HepG2 (cell line): Measurements from ENCODE around the gene DPH3. TPM values are rescaled to one million over a fixed set of nuclear protein-coding genes. Genes with fewer than 3 reads are reported as not detected.

Source experiments
- ATAC-seq: fragments of 200-7000 bp; cut with Tn5 transposase; 3 replicates; pipeline ENCODE4 v1.9.1; 2020; ENCODE audit warnings: mild to moderate bottlenecking, moderate library complexity
- BruUV-seq: library from RNA; stranded (reverse); fragments of 400-500 nt; replicated peaks from 2 replicates; lab custom pipeline; 2021; lab: Mats Ljungman, UMichigan
- CTCF ChIA-PET: fragments of 300-600 bp; formaldehyde crosslinking; extraction: SDS; loops from one replicate; lab custom pipeline; 2021; ENCODE audit warnings: low total read pairs, inconsistent platforms, low intra/inter-chr PET ratio; lab: Yijun Ruan, JAX
- POLR2A ChIA-PET: fragments of 350-600 bp; sonication (Branson Sonifier 250); formaldehyde crosslinking; loops from one replicate; lab custom pipeline; 2020; ENCODE audit warnings: antibody characterized with exemption, inconsistent platforms; lab: Yijun Ruan, JAX
- DNase-seq: peaks from one replicate; pipeline ENCODE4 v3.0.0-alpha.2; 2015; ENCODE audit warnings: low spot score
- FAIRE-seq: peaks from 3 replicates; lab custom pipeline; 2011; peaks lifted over from hg19 to GRCh38; lab: Jason Lieb, UNC
- H2AFZ ChIP-seq: one replicate; pipeline ENCODE4 v1.6.1; 2011; ENCODE audit warnings: low read length, inconsistent platforms
- H3K27ac ChIP-seq: fragments of 300-600 bp; 3 replicates; pipeline ENCODE4 v1.8.0; 2011; ENCODE audit warnings: mixed run types, mild to moderate bottlenecking, mixed read lengths, low read length, inconsistent platforms; ENCODE audit not compliant: insufficient read depth; ENCODE audit errors: extremely low read length
- H3K27me3 ChIP-seq, 2 experiments: fragments of 200-600 bp in 1 of 2; 2 replicates in 1 of 2; 3 replicates in 1 of 2; pipeline versions ENCODE4 v1.6.0 to v1.8.0; 2011; ENCODE audit warnings: low read length in 2 of 2, mild to moderate bottlenecking in 2 of 2, moderate library complexity in 2 of 2, inconsistent platforms in 1 of 2; ENCODE audit not compliant: insufficient read depth in 2 of 2, control insufficient read depth in 1 of 2
- H3K36me3 ChIP-seq, 2 experiments: fragments of 200-600 bp in 1 of 2; replicated peaks in 1 of 2; 2 replicates in 1 of 2; 3 replicates in 1 of 2; pipeline versions ENCODE4 v1.5.1 to v1.8.0; 2011; ENCODE audit warnings: low read length in 2 of 2, inconsistent platforms in 1 of 2; ENCODE audit not compliant: insufficient read depth in 2 of 2, control insufficient read depth in 1 of 2
- H3K4me1 ChIP-seq: 2 replicates; pipeline ENCODE4 v1.5.1; 2012; ENCODE audit warnings: low read length, inconsistent platforms; ENCODE audit not compliant: insufficient read depth
- H3K4me2 ChIP-seq: 2 replicates; pipeline ENCODE4 v1.6.0; 2011; ENCODE audit warnings: low read depth, low read length, inconsistent platforms
- H3K4me3 ChIP-seq, 3 experiments: fragments of 200-600 bp in 1 of 3; sonication (generic), shearing (Covaris generic) in 1 of 3; replicated peaks in 1 of 3; 2 replicates each; pipeline ENCODE4 v1.5.1; 2011 to 2016; ENCODE audit warnings: low read length in 3 of 3, inconsistent platforms in 2 of 3, low read depth in 2 of 3, mild to moderate bottlenecking in 2 of 3, control low read depth in 1 of 3, mixed read lengths in 1 of 3; ENCODE audit not compliant: insufficient read depth in 1 of 3
- H3K79me2 ChIP-seq: one replicate; pipeline ENCODE4 v1.6.1; 2011; ENCODE audit warnings: low read length, inconsistent platforms; ENCODE audit not compliant: insufficient read depth
- H3K9ac ChIP-seq: 2 replicates; pipeline ENCODE4 v1.6.0; 2011; ENCODE audit warnings: mild to moderate bottlenecking, low read depth, low read length, inconsistent platforms; ENCODE audit not compliant: insufficient read depth
- H3K9me3 ChIP-seq: 2 replicates; pipeline ENCODE4 v1.5.1; 2012; ENCODE audit warnings: mild to moderate bottlenecking, low read length
- H4K20me1 ChIP-seq: 2 replicates; pipeline ENCODE4 v1.6.0; 2011; ENCODE audit warnings: inconsistent platforms, mild to moderate bottlenecking, low read length, moderate library complexity; ENCODE audit not compliant: insufficient read depth
- ARNT ChIP-seq: fragments of 450-650 bp; IDR thresholded peaks from 2 replicates; pipeline ENCODE4 v1.6.1; 2017
- CREB1 ChIP-seq, 2 experiments: fragments of 450-650 bp in 1 of 2; IDR thresholded peaks; 2 replicates each; pipeline ENCODE4 v1.6.1; 2016 to 2017; ENCODE audit warnings: control low read depth in 1 of 2, mild to moderate bottlenecking in 1 of 2, missing compliant biosample characterization in 1 of 2, missing genetic modification characterization in 1 of 2
- DR1 ChIP-seq: sonication (generic); formaldehyde crosslinking; IDR thresholded peaks from 2 replicates; pipeline ENCODE4 v1.8.0; 2021; ENCODE audit warnings: mild to moderate bottlenecking, missing genetic modification reagents, inconsistent platforms
- HOXA5 ChIP-seq: sonication (generic); formaldehyde crosslinking; IDR thresholded peaks from 2 replicates; pipeline ENCODE4 v1.4.0; 2020; ENCODE audit warnings: missing genetic modification reagents
- KLF12 ChIP-seq: sonication (generic); formaldehyde crosslinking; IDR thresholded peaks from 2 replicates; pipeline ENCODE4 v1.4.0; 2020; ENCODE audit warnings: missing genetic modification reagents, borderline replicate concordance
- KLF15 ChIP-seq: sonication (generic); formaldehyde crosslinking; IDR thresholded peaks from 2 replicates; pipeline ENCODE4 v1.8.1; 2023; ENCODE audit warnings: borderline replicate concordance, mild to moderate bottlenecking, inconsistent platforms, missing genetic modification reagents, mixed read lengths
- MEIS1 ChIP-seq: sonication (generic); formaldehyde crosslinking; IDR thresholded peaks from 2 replicates; pipeline ENCODE4 v1.9.0; 2021; ENCODE audit warnings: mild to moderate bottlenecking, missing genetic modification reagents, moderate library complexity, borderline replicate concordance
- MEIS2 ChIP-seq: sonication (generic); formaldehyde crosslinking; IDR thresholded peaks from 2 replicates; pipeline ENCODE4 v1.9.0; 2021; ENCODE audit warnings: mild to moderate bottlenecking, missing genetic modification reagents
- NCOA1 ChIP-seq: sonication (generic); formaldehyde crosslinking; IDR thresholded peaks from 2 replicates; pipeline ENCODE4 v1.9.0; 2021; ENCODE audit warnings: missing genetic modification reagents
- RCOR2 ChIP-seq: IDR thresholded peaks from 2 replicates; pipeline ENCODE4 v1.6.1; 2016; ENCODE audit warnings: missing biosample characterization, missing genetic modification reagents
- SSRP1 ChIP-seq: IDR thresholded peaks from 2 replicates; pipeline ENCODE4 v1.6.1; 2016; ENCODE audit warnings: control low read depth
- ZIK1 ChIP-seq: sonication (generic); formaldehyde crosslinking; IDR thresholded peaks from 2 replicates; pipeline ENCODE4 v1.5.0; 2020; ENCODE audit warnings: mild to moderate bottlenecking, low read depth, missing genetic modification reagents, borderline replicate concordance
- ZNF230 ChIP-seq: sonication (generic); formaldehyde crosslinking; IDR thresholded peaks from 2 replicates; pipeline ENCODE4 v1.4.0; 2020; ENCODE audit warnings: mild to moderate bottlenecking, missing genetic modification reagents
- ZNF350 ChIP-seq: sonication (generic); formaldehyde crosslinking; IDR thresholded peaks from 2 replicates; pipeline ENCODE4 v1.4.0; 2020; ENCODE audit warnings: mild to moderate bottlenecking, low read depth, missing genetic modification reagents, borderline replicate concordance
- WGBS: methylation state at CpG from one replicate; pipeline ENCODE4 v1.1.6; 2017; ENCODE audit warnings: low lambda C conversion rate; 5-methylcytosine and 5-hydroxymethylcytosine counted together
- in situ Hi-C: cut with HindIII; loops from 2 replicates; pipeline ENCODE4 v1.10.0; 2017; ENCODE audit warnings: low pct_unique_long_range_greater_than_20kb; ENCODE audit not compliant: extremely low pct_ligation_motif_present
- intact Hi-C: fragments of 100-400 bp; cut with micrococcal nuclease; formaldehyde crosslinking; loops from one replicate; pipeline ENCODE4 v1.10.0; 2022; ENCODE audit not compliant: unreplicated experiment
- polyA plus RNA-seq, 8 experiments: library from polyadenylated mRNA; depleted of rRNA in 3 of 8; stranded (reverse) in 7 of 8; unstranded in 1 of 8; fragments of >200 nt; fragmentation: Illumina TruSeq in 4 of 8; extraction: Trizol in 4 of 8; gene quantifications; 2 replicates each; pipeline versions ENCODE4 v1.2.1 to v1.2.3, GENCODE V29; 2011 to 2016; ENCODE audit warnings: low read depth in 4 of 8, missing spikeins in 1 of 8, mixed read lengths in 1 of 8; ENCODE audit not compliant: insufficient read depth in 1 of 8
- total RNA-seq, 5 experiments: library from RNA; depleted of rRNA; stranded (reverse); fragments of >200 nt; fragmentation: Illumina TruSeq; extraction: Trizol; gene quantifications; 2 replicates each; pipeline ENCODE4 v1.2.3, GENCODE V29; 2016; ENCODE audit warnings: low read depth in 1 of 5
- TF ChIP-seq, protein P1 (sequence below): sonication (generic); formaldehyde crosslinking; IDR thresholded peaks from 2 replicates; pipeline ENCODE4 v1.9.0; 2021; ENCODE audit warnings: missing genetic modification reagents, mild to moderate bottlenecking, borderline replicate concordance
- TF ChIP-seq, protein P2 (sequence below): sonication (generic); formaldehyde crosslinking; IDR thresholded peaks from 2 replicates; pipeline ENCODE4 v1.8.1; 2022; ENCODE audit warnings: mild to moderate bottlenecking, missing genetic modification reagents
- TF ChIP-seq, protein P3 (sequence below): sonication (generic); formaldehyde crosslinking; IDR thresholded peaks from 2 replicates; pipeline ENCODE4 v1.9.0; 2021; ENCODE audit warnings: missing genetic modification reagents, mild to moderate bottlenecking, borderline replicate concordance

DPH3 gene
- total and polyA plus RNA-seq, 2 of the 13 experiments (the other 11 are each of a cell fraction or from before 2014, with no cell fraction given): 18.3 to 21.6 TPM

DNA sequence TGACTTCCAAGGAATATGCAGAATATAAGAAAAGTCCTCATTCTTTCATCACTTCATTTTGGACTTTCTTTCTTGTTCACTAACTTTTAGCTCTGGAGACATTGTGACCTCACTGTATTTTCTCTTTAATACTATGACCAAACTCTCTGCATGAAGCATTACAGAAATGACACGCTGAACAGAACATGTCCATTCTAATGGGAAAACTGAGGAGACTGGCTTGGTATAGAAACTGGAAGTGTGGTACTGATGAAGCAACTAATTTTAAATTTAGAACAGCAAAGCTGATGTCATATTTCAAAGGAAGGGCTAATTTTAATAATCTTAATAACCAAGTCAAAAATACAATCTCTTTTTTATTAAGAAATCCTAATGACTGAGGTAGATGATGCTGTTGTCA lies 4.7 kb downstream of the DPH3 start:
- BruUV-seq: no TSS peak

DNA sequence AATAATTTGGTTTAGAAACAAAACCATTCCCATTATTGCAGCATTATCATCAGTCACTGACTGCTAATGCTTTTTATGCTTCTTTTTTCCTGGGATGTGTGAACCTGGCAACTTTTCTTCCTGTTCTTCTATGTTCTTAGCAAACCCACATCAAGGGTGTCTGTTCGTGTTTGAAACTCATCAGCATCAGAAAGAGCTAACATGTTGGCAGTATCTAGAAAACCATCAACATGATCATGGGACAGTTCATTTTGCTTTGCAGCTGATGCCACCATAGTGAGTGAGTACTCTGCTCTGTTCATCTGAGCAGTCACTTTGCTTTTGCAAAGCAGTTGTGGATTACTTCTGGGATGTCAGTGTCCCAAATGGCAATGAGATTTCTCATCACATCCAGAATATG lies 5.9 kb downstream of the DPH3 start:
- BruUV-seq: no TSS peak
- no peak for FAIRE-seq
- Histone ChIP-seq H3K27me3 (no peaks in the 10 kb centered on the region), H3K4me3 (no peak overlapping the region), H3K9me3 (no peaks in the 10 kb centered on the region), H3K27ac (no peak overlapping the region), H3K4me2 (no peak overlapping the region), H3K4me1 (peaks cover 26% of the 10 kb centered on the region), H3K79me2 (peaks cover 15% of the 10 kb centered on the region), H4K20me1 (no peaks in the 10 kb centered on the region), H2AFZ (no peak overlapping the region), H3K36me3 (peaks cover 1 to 26% of the 10 kb centered on the region in 2 experiments; a peak in 3 of 5 replicates), H3K9ac (no peak overlapping the region)
- in situ Hi-C loops: no loop called here
- no peak for ATAC-seq
- POLR2A ChIA-PET: no interaction called here
- DNase-seq: no peak
- CTCF ChIA-PET: no interaction called here
- intact Hi-C loops: no loop called here
- WGBS: 85% methylated on average over 1 of the region's 1 CpG
- TF ChIP-seq DR1 (CRISPR knock-in tag): no peak
- no peak for TF ChIP-seq KLF15
- no peak for TF ChIP-seq MEIS1 (CRISPR knock-in tag)
- TF ChIP-seq, protein P1, sequence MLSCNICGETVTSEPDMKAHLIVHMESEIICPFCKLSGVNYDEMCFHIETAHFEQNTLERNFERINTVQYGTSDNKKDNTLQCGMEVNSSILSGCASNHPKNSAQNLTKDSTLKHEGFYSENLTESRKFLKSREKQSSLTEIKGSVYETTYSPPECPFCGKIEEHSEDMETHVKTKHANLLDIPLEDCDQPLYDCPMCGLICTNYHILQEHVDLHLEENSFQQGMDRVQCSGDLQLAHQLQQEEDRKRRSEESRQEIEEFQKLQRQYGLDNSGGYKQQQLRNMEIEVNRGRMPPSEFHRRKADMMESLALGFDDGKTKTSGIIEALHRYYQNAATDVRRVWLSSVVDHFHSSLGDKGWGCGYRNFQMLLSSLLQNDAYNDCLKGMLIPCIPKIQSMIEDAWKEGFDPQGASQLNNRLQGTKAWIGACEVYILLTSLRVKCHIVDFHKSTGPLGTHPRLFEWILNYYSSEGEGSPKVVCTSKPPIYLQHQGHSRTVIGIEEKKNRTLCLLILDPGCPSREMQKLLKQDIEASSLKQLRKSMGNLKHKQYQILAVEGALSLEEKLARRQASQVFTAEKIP (CRISPR knock-in tag): no peak
- TF ChIP-seq HOXA5 (CRISPR knock-in tag): no peak
- TF ChIP-seq ZIK1 (CRISPR knock-in tag): no peak
- TF ChIP-seq, protein P2, sequence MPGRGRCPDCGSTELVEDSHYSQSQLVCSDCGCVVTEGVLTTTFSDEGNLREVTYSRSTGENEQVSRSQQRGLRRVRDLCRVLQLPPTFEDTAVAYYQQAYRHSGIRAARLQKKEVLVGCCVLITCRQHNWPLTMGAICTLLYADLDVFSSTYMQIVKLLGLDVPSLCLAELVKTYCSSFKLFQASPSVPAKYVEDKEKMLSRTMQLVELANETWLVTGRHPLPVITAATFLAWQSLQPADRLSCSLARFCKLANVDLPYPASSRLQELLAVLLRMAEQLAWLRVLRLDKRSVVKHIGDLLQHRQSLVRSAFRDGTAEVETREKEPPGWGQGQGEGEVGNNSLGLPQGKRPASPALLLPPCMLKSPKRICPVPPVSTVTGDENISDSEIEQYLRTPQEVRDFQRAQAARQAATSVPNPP (CRISPR knock-in tag): no peak
- TF ChIP-seq MEIS2 (CRISPR knock-in tag): no peak
- TF ChIP-seq ZNF350 (CRISPR knock-in tag): no peak
- TF ChIP-seq, protein P3, sequence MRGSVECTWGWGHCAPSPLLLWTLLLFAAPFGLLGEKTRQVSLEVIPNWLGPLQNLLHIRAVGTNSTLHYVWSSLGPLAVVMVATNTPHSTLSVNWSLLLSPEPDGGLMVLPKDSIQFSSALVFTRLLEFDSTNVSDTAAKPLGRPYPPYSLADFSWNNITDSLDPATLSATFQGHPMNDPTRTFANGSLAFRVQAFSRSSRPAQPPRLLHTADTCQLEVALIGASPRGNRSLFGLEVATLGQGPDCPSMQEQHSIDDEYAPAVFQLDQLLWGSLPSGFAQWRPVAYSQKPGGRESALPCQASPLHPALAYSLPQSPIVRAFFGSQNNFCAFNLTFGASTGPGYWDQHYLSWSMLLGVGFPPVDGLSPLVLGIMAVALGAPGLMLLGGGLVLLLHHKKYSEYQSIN: no peak
- TF ChIP-seq SSRP1: no peak
- TF ChIP-seq KLF12 (CRISPR knock-in tag): no peak
- TF ChIP-seq NCOA1 (CRISPR knock-in tag): no peak
- no peak for TF ChIP-seq ARNT
- TF ChIP-seq ZNF230 (CRISPR knock-in tag): no peak

More for the DNA sequence above, 4.7 kb downstream of the DPH3 start:
- no peak overlapping the region for H2AFZ ChIP-seq
- POLR2A ChIA-PET: interaction anchor here (1.0 kb wide), 1 partner anchor 8 kb away, joined by 3 read pairs; no protein-coding TSS in a partner anchor
- CTCF ChIA-PET: no interaction called here
- 95% methylated on average over 1 of the region's 1 CpG for WGBS
- DNase-seq (no peak), FAIRE-seq (no peak), ATAC-seq (no peak)
- peaks cover 1 to 26% of the 10 kb centered on the region in 2 experiments; a peak in 3 of 5 replicates for H3K36me3 ChIP-seq
- no peaks in the 10 kb centered on the region; a peak in 1 of 5 replicates for H3K27me3 ChIP-seq
- intact Hi-C loops: no loop called here
- H3K9me3 ChIP-seq: no peaks in the 10 kb centered on the region
- no peaks in the 10 kb centered on the region for H4K20me1 ChIP-seq
- H3K4me1 ChIP-seq: peaks cover 17% of the 10 kb centered on the region
- H3K9ac ChIP-seq: no peak overlapping the region
- TF ChIP-seq RCOR2 (CRISPR knock-in tag) (no peak), CREB1 (IDR thresholded peaks at IDR 0.05) (peak; percentile 21; the same call in 1 of the 2 replicates), CREB1 (CRISPR knock-in tag; IDR thresholded peaks at IDR 0.05) (no peak)
- no peak overlapping the region for H3K4me2 ChIP-seq
- no peak overlapping the region for H3K4me3 ChIP-seq
- H3K27ac ChIP-seq: no peak overlapping the region
- in situ Hi-C loops: no loop called here
- H3K79me2 ChIP-seq: peaks cover 23% of the 10 kb centered on the region
